ENCODE data around the gene MOV10L1.

The MOV10L1 gene

GRCh38 chr22:50074056-50074455 is 15.8 kb upstream of the MOV10L1 start:
- Histone ChIP-seq H3K4me1 (ENCODE audit: insufficient read depth, low read length, severe bottlenecking) (peaks cover 23% of the 10 kb centered on the region), H3K79me2 (ENCODE audit: insufficient read depth, low read length) (no peaks in the 10 kb centered on the region), H3K9ac (ENCODE audit: low read length) (no peak overlapping the region), H3K9me2 (ENCODE audit: low read depth, low read length) (no peaks in the 10 kb centered on the region), H3K4me2 (ENCODE audit: low read length) (no peak overlapping the region), H3K27ac (ENCODE audit: low read depth, low read length, poor library complexity, severe bottlenecking) (no peak overlapping the region), H4K20me1 (ENCODE audit: insufficient read depth, low read length) (no peaks in the 10 kb centered on the region), H3K4me3 (ENCODE audit: low read depth, low read length, poor library complexity, severe bottlenecking) (no peak overlapping the region), H3K27me3 (ENCODE audit: insufficient read depth, low read length) (no peaks in the 10 kb centered on the region), H3K9me3 (ENCODE audit: low read length) (no peaks in the 10 kb centered on the region), H3F3A (ENCODE audit: insufficient read depth, low read length) (no peaks in the 10 kb centered on the region), H2AFZ (ENCODE audit: low read length) (no peak overlapping the region), H3K36me3 (ENCODE audit: insufficient read depth, low read length) (no peaks in the 10 kb centered on the region)
- TF ChIP-seq CTCF (IDR thresholded peaks at IDR 0.05; ENCODE audit: low read length) (no peak), EZH2 (IDR thresholded peaks at IDR 0.05; ENCODE audit: borderline replicate concordance, low read length) (no peak)

- no peak overlapping the region for H3K4me3 ChIP-seq (ENCODE audit: low read depth, low read length, poor library complexity, severe bottlenecking)
- TF ChIP-seq CTCF (IDR thresholded peaks at IDR 0.05; ENCODE audit: low read length) (no peak), EZH2 (IDR thresholded peaks at IDR 0.05; ENCODE audit: borderline replicate concordance, low read length) (no peak)
- no peak overlapping the region for H2AFZ ChIP-seq (ENCODE audit: low read length)
Observed at GRCh38 chr22:50074551-50075530, 15.0 kb upstream of the MOV10L1 start.

GRCh38 chr22:50076646-50077535 is 12.9 kb upstream of the MOV10L1 start:
- Histone ChIP-seq H3K27me3 (ENCODE audit: insufficient read depth, low read length) (no peaks in the 10 kb centered on the region), H3K9ac (ENCODE audit: low read length) (no peak overlapping the region), H3K9me2 (ENCODE audit: low read depth, low read length) (no peaks in the 10 kb centered on the region), H3K4me1 (ENCODE audit: insufficient read depth, low read length, severe bottlenecking) (peaks cover 20% of the 10 kb centered on the region), H3K27ac (ENCODE audit: low read depth, low read length, poor library complexity, severe bottlenecking) (no peak overlapping the region), H3K4me3 (ENCODE audit: low read depth, low read length, poor library complexity, severe bottlenecking) (no peak overlapping the region), H2AFZ (ENCODE audit: low read length) (no peak overlapping the region), H3K4me2 (ENCODE audit: low read length) (peak overlapping the region; percentile 22; the same call in 1 of the 2 replicates), H3F3A (ENCODE audit: insufficient read depth, low read length) (no peaks in the 10 kb centered on the region), H3K79me2 (ENCODE audit: insufficient read depth, low read length) (no peaks in the 10 kb centered on the region), H4K20me1 (ENCODE audit: insufficient read depth, low read length) (no peaks in the 10 kb centered on the region), H3K36me3 (ENCODE audit: insufficient read depth, low read length) (no peaks in the 10 kb centered on the region), H3K9me3 (ENCODE audit: low read length) (no peaks in the 10 kb centered on the region)
- TF ChIP-seq EZH2 (IDR thresholded peaks at IDR 0.05; ENCODE audit: borderline replicate concordance, low read length) (no peak), CTCF (IDR thresholded peaks at IDR 0.05; ENCODE audit: low read length) (no peak)

More at GRCh38 chr22:50074551-50075530, 15.0 kb upstream of the MOV10L1 start:
- Histone ChIP-seq H3K27ac (ENCODE audit: low read depth, low read length, poor library complexity, severe bottlenecking) (no peak overlapping the region), H3K27me3 (ENCODE audit: insufficient read depth, low read length) (no peaks in the 10 kb centered on the region), H3K9ac (ENCODE audit: low read length) (no peak overlapping the region), H4K20me1 (ENCODE audit: insufficient read depth, low read length) (no peaks in the 10 kb centered on the region), H3K4me1 (ENCODE audit: insufficient read depth, low read length, severe bottlenecking) (peaks cover 23% of the 10 kb centered on the region), H3K9me2 (ENCODE audit: low read depth, low read length) (no peaks in the 10 kb centered on the region), H3K79me2 (ENCODE audit: insufficient read depth, low read length) (no peaks in the 10 kb centered on the region), H3K4me2 (ENCODE audit: low read length) (no peak overlapping the region), H3F3A (ENCODE audit: insufficient read depth, low read length) (no peaks in the 10 kb centered on the region), H3K9me3 (ENCODE audit: low read length) (no peaks in the 10 kb centered on the region), H3K36me3 (ENCODE audit: insufficient read depth, low read length) (no peaks in the 10 kb centered on the region)
